ENCODE results near the gene LOXL1.
A peak's percentile ranks its signal among the peaks of the same experiment; 100 is the strongest.

LOXL1 gene

DNA sequence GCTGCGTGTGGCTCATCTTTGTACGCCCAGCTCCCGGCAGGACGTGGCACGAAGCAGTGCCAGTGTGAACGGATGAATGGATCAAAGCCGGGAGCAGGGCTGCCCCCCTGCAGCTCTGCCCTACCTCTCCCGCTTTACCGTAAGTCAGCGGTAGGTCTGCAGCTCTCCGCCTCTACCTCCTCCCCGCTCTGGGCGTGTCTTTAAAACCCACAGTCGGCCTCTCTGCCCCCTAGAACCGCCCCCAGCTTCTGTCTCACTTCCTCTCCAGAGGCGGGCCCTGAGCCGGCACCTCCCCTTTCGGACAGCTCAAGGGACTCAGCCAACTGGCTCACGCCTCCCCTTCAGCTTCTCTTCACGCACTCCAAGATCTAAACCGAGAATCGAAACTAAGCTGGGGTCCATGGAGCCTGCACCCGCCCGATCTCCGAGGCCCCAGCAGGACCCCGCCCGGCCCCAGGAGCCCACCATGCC is 68.2 kb downstream of the LOXL1 start, which contains the start of gene PML:
Gene PML (plus strand): TSS at position 304 of the 471 bp plus-strand sequence. CDS start 97 bp downstream, at position 401.
- peak; percentile 56 for DNase-seq (ENCODE audit: low read depth)

DNA sequence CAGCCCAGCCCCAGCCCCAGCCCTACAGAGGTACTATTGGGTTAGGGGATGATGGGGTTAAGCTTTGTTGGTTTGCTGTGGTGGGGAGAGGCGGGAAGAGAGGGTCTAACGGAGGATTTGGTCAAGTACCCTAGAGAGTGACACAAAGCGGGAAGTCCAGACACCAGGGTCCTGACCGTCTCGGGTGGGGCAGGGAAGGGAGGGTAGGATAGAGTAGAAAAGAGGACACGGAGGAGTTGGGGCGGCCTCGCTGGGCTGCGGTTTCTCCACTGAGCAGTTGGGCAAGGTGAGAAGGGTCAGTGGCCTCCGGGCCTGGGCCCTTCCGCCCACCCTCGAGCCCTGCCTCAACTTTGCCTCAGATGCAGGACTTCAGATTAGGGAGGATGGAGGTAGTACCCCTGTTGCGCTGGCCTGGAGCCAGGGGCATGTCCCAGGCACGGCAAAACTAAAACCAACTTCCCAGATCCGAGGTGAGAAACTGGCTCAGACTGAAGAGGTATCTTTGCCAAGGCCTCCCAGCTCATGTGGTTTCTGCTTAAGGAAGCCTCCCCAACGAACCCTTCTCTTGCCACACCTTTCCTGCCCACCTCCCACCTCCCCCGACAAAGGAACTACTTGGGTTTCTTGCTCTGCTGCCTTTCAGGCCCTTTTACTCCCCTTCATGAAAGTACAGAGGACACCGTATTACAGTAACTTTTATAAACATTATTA is 68.8 kb downstream of the LOXL1 start:
- no peak for DNase-seq (ENCODE audit: low read depth)

GRCh38 chr15:73996267-73996666 is 70.0 kb downstream of the LOXL1 start:
- DNase-seq (ENCODE audit: low read depth) = no peak

GRCh38 chr15:73996939-73997338 is 70.7 kb downstream of the LOXL1 start:
- DNase-seq (ENCODE audit: low read depth) = no peak

- DNase-seq (ENCODE audit: low read depth) = no peak
These were observed 71.7 kb downstream of the LOXL1 start for GRCh38 chr15:73997986-73998385.

All from stimulated activated CD8-positive, alpha-beta memory T cell treated with anti-CD3 and anti-CD28 coated beads, Interleukin-15, amount 100 ng/mL, for 24 hours (primary cell).